ENCODE data around the gene LRRC10B. TPM values are rescaled to one million over a fixed set of nuclear protein-coding genes. Genes with fewer than 3 reads are reported as not detected.

Gene LRRC10B
- total RNA-seq, 1 experiment from 2014 or later, result not detected

GRCh38 chr11:61491736-61492395 is 16.7 kb upstream of the LRRC10B start:
- TF ChIP-seq SIN3A (IDR thresholded peaks at IDR 0.05; ENCODE audit: low read depth), result no peak
- TF ChIP-seq CTCF (IDR thresholded peaks at IDR 0.05 in 2 of 3, conservative IDR thresholded peaks at IDR 0.05 in 1 of 3; ENCODE audit: borderline replicate concordance in 1 of 3, insufficient read depth in 1 of 3, low read depth in 2 of 3, low read length in 2 of 3), result no peak
- no peak for TF ChIP-seq CBX3 (IDR thresholded peaks at IDR 0.05; ENCODE audit: low read depth)
- no peak for TF ChIP-seq TCF7L2 (IDR thresholded peaks at IDR 0.05; ENCODE audit: borderline replicate concordance, extremely low read depth, insufficient read depth, insufficient read length)
- no peak for TF ChIP-seq RAD21 (IDR thresholded peaks at IDR 0.05; ENCODE audit: low read depth)
- TF ChIP-seq SRF (IDR thresholded peaks at IDR 0.05; ENCODE audit: low read depth), result no peak
- TF ChIP-seq POLR2AphosphoS5 (IDR thresholded peaks at IDR 0.05; ENCODE audit: low read depth, low read length), result no peak
- no peak for TF ChIP-seq POLR2A (IDR thresholded peaks at IDR 0.05; ENCODE audit: borderline replicate concordance, extremely low read depth, insufficient read depth, insufficient read length)
- TF ChIP-seq EZH2 (IDR thresholded peaks at IDR 0.05), result no peak
- TF ChIP-seq MAX (IDR thresholded peaks at IDR 0.05), result no peak
- ATAC-seq, result no peak
- Histone ChIP-seq H3K27ac (ENCODE audit: low read depth, low read length) (no peak overlapping the region), H3K9me2 (ENCODE audit: insufficient read depth) (no peaks in the 10 kb centered on the region), H3K4me1 (ENCODE audit: control insufficient read depth in 1 of 2, insufficient read depth in 2 of 2, low read length in 2 of 2) (0 out of 4 replicates have a peak, but pooled peaks cover 0 to 4% of the 10 kb centered on the region in 2 experiments), H3K4me3 (replicated peaks in 1 of 2; ENCODE audit: low read depth in 1 of 2, low read length in 2 of 2) (no peak overlapping the region), H3K4me2 (ENCODE audit: low read length) (no peak overlapping the region), H3K79me2 (ENCODE audit: insufficient read depth, low read length) (no peaks in the 10 kb centered on the region), H3K27me3 (ENCODE audit: insufficient read depth, low read length) (no peaks in the 10 kb centered on the region), H4K20me1 (ENCODE audit: insufficient read depth) (no peaks in the 10 kb centered on the region), H3K9ac (ENCODE audit: low read length) (no peak overlapping the region), H3K9me3 (ENCODE audit: control insufficient read depth in 1 of 2, insufficient read depth in 1 of 2, low read depth in 1 of 2, low read length in 2 of 2) (no peaks in the 10 kb centered on the region; a peak in 1 of 4 replicates), H3K36me3 (ENCODE audit: control insufficient read depth in 1 of 2, insufficient read depth in 2 of 2, low read length in 2 of 2) (no peaks in the 10 kb centered on the region), H2AFZ (ENCODE audit: low read depth, low read length, poor library complexity, severe bottlenecking) (no peak overlapping the region)
- intact Hi-C loops (cut with micrococcal nuclease), result no loop called here
- DNase-seq (ENCODE audit: low read depth, low spot score), result no peak
- RAD21 ChIA-PET (ENCODE audit: low non-redundant PET in 1 of 2, low total read pairs in 2 of 2, uncharacterized antibody in 2 of 2, unreplicated experiment in 2 of 2), result no interaction called here
- POLR2A ChIA-PET, result interaction anchor here (0.7 kb wide), 1 partner anchor 144 kb away, joined by 3 read pairs; no protein-coding TSS in a partner anchor
- CTCF ChIA-PET, result no interaction called here
- BruUV-seq (replicated peaks), result no TSS peak

Data from HCT116 (cell line).